NCI-H2227 (cell line): Measurements from ENCODE around the gene KCNN2.
"Not testable (repeated sequence)": the region's sequence is repeated elsewhere in the genome, so short reads cannot be mapped to it uniquely, and the experiment has no call there.

Source experiments
- DNase-seq: peaks from one replicate; lab custom pipeline; 2025; ENCODE audit not compliant: unreplicated experiment; lab: John Stamatoyannopoulos, UW

The KCNN2 gene

DNA sequence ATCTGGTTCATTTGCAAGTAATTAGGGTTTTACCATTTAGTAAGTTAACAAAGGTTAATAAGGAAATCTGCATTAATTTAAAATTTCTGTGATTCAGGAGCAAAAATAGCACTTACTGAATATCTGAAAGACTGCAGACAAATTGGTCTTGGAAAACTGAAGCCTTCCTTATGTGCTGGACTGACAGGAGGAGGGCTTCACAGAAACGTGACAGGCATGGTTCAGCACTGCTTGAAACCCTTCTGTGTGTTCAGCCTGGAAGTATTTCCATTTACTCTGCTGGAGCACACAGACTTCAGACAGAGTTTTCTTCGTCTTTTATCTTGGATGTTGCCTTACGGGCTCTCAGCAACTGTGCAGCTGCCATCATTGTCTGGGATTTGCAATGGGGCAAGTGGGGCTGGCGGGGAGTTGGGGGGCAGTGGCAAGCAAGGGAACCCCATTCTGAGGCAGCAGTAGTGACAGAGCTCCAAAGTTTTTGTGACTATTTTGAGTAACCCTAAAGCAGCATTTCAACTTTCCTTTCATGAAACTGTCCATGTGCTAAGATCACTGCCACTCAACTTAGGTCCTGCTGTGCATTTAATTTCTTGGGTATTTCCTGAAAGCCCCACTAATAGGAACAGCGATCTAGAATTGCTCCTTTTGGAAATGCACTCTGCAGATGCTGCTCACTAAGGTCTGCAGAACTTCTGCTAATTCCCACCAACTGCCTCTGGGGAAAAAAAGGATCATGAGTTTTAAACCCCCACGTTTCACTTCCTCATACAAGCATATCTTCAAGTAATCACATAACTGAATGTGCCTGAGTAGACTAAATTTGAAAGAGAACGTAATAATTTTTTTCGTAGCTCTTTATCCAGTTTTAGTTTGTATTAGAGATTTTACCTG is 56.6 kb downstream of the KCNN2 start:
- DNase-seq, result no peak

- DNase-seq, result no peak
These were observed 57.2 kb downstream of the KCNN2 start for GRCh38 chr5:114419067-114419388.

GRCh38 chr5:114419959-114420358 is 58.1 kb downstream of the KCNN2 start:
- no peak for DNase-seq

DNA sequence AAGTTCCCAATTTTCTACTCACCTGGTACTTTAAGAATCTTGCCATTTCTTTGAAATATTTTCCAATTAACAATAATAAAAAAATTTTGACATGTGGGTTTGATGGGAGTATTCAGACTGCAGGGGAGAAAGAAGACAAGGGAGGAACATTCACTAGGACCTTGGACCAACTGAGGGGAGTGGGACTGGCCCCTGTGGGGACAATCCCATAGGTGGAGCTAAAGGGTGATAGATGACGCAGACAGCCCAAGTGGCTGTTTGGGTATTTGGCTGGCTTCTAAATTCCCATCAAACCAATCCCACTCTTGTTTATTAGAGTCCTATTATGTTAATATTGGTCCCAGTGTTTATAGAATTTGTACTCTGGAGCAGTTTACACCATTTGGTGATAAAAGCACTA is 65.3 kb downstream of the KCNN2 start:
- DNase-seq, result no peak

DNA sequence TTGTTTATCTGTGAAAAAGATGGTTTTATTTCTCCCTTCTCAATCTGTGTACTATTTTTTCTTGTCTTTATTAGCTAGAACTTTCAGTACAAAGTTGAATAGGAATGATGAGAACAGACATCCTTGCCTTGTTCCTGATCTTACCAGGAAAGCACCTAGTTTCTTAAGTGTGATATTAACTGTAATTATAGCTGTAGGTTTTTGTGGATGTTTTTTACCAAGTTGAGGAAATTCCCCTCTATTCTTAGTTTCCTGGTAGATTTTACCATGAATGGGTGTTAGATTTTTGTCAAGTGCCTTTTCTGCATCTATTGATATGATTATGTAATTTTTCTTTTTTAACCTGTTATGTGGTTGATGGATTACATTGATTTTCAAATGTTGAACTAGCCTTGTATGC is 68.7 kb downstream of the KCNN2 start:
- DNase-seq, result no peak

GRCh38 chr5:114432684-114433083 is 70.8 kb downstream of the KCNN2 start:
- not testable (repeated sequence) for DNase-seq

GRCh38 chr5:114434396-114435219 is 72.7 kb downstream of the KCNN2 start:
- no peak for DNase-seq

DNA sequence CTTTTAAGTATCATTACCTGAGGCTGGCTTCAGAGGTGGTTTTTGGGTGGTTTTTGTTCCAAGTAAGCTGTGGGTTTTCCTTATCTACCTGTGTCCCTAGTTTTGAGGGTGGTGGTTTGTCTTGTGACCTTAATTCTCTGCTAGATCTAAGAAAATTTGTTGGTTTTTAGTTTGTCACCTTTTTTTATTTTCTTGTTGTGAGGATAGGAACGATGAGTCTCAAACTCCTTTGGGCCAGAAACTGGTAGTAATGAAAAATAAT is 73.3 kb downstream of the KCNN2 start:
- DNase-seq, result no peak

GRCh38 chr5:114435885-114436299 is 74.0 kb downstream of the KCNN2 start:
- no peak for DNase-seq

- DNase-seq, result no peak
These were observed 76.1 kb downstream of the KCNN2 start for GRCh38 chr5:114437936-114438335.

GRCh38 chr5:114438471-114438870 is 76.6 kb downstream of the KCNN2 start:
- no peak for DNase-seq

DNA sequence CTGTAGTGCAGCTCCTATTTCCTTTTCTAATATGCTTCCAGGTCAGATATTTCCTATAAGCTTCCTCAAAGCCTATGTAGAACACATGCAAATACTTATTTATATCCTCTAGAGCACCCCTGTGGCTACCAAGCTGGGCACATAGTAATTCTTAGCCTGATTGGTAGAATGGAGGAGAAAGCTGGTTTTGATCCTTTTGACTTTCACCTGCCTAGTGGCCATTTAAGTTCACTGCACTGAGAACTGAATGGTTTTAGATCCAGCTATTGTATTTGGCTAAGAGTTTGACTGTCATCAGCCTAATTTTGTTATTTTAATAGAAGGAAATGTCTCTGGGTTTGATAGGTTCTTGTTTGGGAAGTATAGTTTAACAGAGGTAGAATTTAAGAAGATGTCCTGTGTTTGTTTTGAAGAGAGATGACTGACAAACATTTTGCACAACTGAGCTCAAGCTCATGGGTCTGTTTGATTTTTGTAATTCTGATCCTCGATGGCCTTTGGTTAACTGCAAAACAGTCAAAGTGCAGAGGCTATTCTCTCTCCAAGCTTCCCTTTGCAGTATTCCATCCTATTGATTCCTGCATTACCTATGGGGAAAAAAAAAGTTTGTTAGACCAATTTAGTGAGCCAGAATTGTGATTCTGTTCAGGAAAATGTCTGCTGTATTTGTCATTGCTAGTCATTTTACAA is 85.4 kb downstream of the KCNN2 start:
- no peak for DNase-seq

DNA sequence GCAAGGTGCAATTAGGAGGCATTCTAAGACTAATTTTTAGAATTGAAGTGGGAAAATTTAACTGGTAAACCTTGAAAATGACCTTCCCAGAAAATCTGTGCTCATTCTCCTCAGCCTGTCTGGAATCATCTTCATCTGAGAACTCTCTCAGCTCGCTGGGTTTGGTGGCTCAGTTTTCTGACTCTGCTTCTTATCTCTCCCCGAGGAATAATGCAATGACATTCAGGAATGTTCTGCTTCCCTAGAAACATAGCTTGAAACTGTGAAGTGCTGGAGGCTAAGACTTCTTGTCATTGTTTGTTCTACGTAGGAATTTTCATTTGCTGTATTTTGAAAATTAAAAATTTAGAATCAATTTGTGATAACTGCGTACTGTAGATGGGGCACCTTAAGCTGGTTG is 86.6 kb downstream of the KCNN2 start:
- DNase-seq, result no peak

- DNase-seq, result peak; percentile 28
These were observed 88.1 kb downstream of the KCNN2 start for GRCh38 chr5:114449860-114450421.

- no peak for DNase-seq
These were observed 88.6 kb downstream of the KCNN2 start for GRCh38 chr5:114450437-114450836.

DNA sequence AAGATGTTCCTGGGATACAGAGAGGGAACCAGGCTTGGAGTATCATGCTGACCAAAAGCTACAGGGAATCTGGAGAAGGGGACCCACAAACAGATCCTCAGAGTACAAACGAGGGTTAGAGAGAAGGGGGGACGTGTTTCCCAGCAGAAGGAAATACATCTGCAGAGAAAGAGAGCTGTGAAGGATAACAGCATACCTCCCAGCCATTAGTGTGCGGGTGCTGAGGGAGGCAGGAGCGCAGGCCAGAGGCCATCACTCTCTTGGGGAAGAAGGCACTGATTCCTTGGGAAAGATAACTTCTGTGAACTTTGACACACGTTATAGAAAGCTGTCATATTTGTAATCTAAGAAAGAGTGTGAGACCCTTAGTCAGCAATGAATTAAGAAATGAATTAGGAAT is 96.9 kb downstream of the KCNN2 start:
- DNase-seq, result no peak

- no peak for DNase-seq
These were observed 105.3 kb downstream of the KCNN2 start for GRCh38 chr5:114467171-114467570.

GRCh38 chr5:114467729-114468128 is 105.9 kb downstream of the KCNN2 start:
- no peak for DNase-seq

DNA sequence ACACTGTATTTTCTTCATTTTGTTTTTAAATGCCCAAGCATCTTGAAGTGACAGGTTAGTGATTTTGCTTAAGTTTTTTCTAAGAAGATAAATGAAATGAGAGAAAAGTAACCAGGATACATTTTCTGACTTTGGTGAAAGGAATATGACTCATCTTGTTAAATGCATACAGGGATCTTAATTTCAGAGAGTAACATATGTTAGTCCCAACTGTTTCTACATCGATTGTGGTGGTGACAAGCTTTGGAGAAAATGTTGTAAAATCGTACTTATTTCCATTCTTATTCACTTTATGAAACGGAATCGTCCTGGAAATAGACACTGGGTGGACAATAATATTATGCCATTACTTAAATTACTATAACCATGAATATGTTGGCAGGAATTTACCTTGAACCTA is 107.5 kb downstream of the KCNN2 start:
- no peak for DNase-seq

DNA sequence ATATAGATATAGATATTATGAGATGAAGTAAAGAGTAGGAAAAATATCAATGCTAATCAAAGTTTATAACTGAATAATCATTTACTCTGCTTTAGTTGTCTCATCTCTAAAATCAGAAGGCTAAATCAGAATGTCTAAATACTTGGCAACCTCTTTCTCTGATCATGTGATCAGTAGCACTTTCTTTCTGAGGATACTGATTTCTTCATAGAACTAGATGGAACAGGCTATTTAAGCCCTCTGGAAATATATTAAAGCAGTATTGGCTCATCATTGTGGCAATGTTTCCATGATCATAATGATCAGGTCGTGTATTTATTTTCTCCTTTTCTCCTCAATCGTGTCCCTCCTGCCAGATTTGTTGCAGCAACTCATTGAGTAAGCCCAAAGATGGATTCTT is 109.7 kb downstream of the KCNN2 start:
- DNase-seq, result no peak

DNA sequence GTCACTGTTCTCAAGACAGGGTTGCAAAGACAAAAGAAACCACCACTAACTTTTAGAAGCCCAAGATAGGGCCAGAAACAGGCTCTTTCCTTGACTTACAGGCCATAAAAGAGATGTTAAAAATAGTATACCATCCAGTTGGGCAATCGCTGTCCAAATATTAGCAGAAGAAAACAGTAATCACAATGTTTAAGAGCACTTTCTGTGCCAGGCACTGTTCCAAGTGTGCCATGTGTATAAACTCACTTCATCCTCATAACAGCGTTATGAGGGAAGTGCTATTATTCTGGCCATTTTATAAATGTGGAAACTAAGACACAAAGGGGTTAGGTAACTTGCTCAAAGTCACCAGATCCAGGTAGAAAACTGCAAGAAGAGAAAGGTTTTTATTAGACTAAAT is 111.7 kb downstream of the KCNN2 start:
- DNase-seq, result no peak
